ENCODE results near the gene PURB. TPM values are rescaled to one million over a fixed set of nuclear protein-coding genes. Genes with fewer than 3 reads are reported as not detected.

Gene PURB
- total and polyA plus RNA-seq, 2 of the 4 experiments (the other 2 are of a cell fraction): 6.3 to 8.8 TPM

DNA sequence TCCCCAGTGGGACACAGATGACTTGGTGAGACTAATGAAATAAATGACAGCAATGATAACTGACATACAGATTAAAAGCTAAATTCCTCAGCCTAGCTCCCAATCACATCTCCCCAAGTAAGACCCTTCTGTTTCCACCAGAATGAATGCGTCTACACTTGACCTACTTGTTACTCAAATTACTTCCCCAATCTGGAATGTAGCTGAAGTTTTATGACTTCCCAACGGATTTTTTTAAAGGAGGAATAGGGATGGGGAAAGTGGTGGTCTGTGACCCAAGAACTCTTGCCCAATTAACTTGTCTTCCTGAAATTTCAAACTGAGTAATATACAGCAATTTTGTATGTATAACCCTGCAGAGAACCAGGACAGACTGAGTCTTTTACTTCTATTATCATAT lies 46.6 kb downstream of the PURB start:
- Histone ChIP-seq H3K23ac (ENCODE audit: low read depth, low read length) (no peak overlapping the region), H2AK5ac (ENCODE audit: low read depth, low read length) (no peak overlapping the region), H3K27me3 (ENCODE audit: control insufficient read depth, insufficient read depth, low read length) (no peaks in the 10 kb centered on the region), H4K20me1 (ENCODE audit: insufficient read depth, low read length) (no peaks in the 10 kb centered on the region), H2BK20ac (ENCODE audit: low read depth, low read length) (no peak overlapping the region), H3K4me2 (ENCODE audit: low read depth, low read length) (no peak overlapping the region), H2AFZ (replicated peaks; ENCODE audit: low read length, poor library complexity) (no peak overlapping the region), H3K18ac (ENCODE audit: low read depth, low read length) (no peak overlapping the region), H3K9me1 (ENCODE audit: insufficient read depth, low read length) (no peaks in the 10 kb centered on the region), H3K9me3 (ENCODE audit: control insufficient read depth, insufficient read depth, low read length) (no peaks in the 10 kb centered on the region), H3K14ac (replicated peaks; ENCODE audit: low read depth, low read length) (no peak overlapping the region), H2BK15ac (ENCODE audit: low read depth, low read length) (no peak overlapping the region), H2AK9ac (replicated peaks; ENCODE audit: low read depth, low read length, poor library complexity) (no peak overlapping the region), H3K9ac (ENCODE audit: low read depth, low read length) (no peak overlapping the region), H3K4ac (ENCODE audit: low read depth, low read length) (no peak overlapping the region), H4K8ac (ENCODE audit: low read depth in 2 of 2, low read length in 2 of 2) (no peak overlapping the region), H4K91ac (ENCODE audit: insufficient read depth, low read depth, low read length) (no peak overlapping the region), H2BK5ac (ENCODE audit: low read depth, low read length, poor library complexity, severe bottlenecking) (no peak overlapping the region), H2BK120ac (ENCODE audit: low read depth, low read length) (no peak overlapping the region), H3K36me3 (ENCODE audit: control insufficient read depth, insufficient read depth, low read length) (peaks cover 17% of the 10 kb centered on the region), H3K27ac (ENCODE audit: insufficient read depth, low read length) (no peak overlapping the region), H3K56ac (ENCODE audit: extremely low read depth, insufficient read depth, low read length) (no peak overlapping the region), H3K79me1 (ENCODE audit: low read depth in 1 of 2, low read length in 2 of 2) (peaks cover 25 to 38% of the 10 kb centered on the region in 2 experiments), H3K4me3 (ENCODE audit: insufficient read depth, low read depth, low read length) (no peak overlapping the region), H4K5ac (ENCODE audit: low read depth, low read length) (no peak overlapping the region), H3K4me1 (ENCODE audit: control insufficient read depth, insufficient read depth, low read length) (no peaks in the 10 kb centered on the region)
- no peak for TF ChIP-seq CHD1 (IDR thresholded peaks at IDR 0.05; ENCODE audit: low read depth, low read length)
- no peak for TF ChIP-seq MAFK (IDR thresholded peaks at IDR 0.05; ENCODE audit: low read depth, low read length)
- TF ChIP-seq MAZ (IDR thresholded peaks at IDR 0.05; ENCODE audit: borderline replicate concordance, low read depth, low read length): no peak
- TF ChIP-seq, protein P1, sequence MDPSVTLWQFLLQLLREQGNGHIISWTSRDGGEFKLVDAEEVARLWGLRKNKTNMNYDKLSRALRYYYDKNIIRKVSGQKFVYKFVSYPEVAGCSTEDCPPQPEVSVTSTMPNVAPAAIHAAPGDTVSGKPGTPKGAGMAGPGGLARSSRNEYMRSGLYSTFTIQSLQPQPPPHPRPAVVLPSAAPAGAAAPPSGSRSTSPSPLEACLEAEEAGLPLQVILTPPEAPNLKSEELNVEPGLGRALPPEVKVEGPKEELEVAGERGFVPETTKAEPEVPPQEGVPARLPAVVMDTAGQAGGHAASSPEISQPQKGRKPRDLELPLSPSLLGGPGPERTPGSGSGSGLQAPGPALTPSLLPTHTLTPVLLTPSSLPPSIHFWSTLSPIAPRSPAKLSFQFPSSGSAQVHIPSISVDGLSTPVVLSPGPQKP (IDR thresholded peaks at IDR 0.05; ENCODE audit: borderline replicate concordance, low read depth, low read length): no peak
- TF ChIP-seq MXI1 (IDR thresholded peaks at IDR 0.05; ENCODE audit: borderline replicate concordance, low read depth, low read length): no peak
- TF ChIP-seq BHLHE40 (IDR thresholded peaks at IDR 0.05; ENCODE audit: low read depth, low read length): no peak
- TF ChIP-seq, protein P2, sequence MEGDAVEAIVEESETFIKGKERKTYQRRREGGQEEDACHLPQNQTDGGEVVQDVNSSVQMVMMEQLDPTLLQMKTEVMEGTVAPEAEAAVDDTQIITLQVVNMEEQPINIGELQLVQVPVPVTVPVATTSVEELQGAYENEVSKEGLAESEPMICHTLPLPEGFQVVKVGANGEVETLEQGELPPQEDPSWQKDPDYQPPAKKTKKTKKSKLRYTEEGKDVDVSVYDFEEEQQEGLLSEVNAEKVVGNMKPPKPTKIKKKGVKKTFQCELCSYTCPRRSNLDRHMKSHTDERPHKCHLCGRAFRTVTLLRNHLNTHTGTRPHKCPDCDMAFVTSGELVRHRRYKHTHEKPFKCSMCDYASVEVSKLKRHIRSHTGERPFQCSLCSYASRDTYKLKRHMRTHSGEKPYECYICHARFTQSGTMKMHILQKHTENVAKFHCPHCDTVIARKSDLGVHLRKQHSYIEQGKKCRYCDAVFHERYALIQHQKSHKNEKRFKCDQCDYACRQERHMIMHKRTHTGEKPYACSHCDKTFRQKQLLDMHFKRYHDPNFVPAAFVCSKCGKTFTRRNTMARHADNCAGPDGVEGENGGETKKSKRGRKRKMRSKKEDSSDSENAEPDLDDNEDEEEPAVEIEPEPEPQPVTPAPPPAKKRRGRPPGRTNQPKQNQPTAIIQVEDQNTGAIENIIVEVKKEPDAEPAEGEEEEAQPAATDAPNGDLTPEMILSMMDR (conservative IDR thresholded peaks at IDR 0.05; ENCODE audit: low read depth, low read length): no peak
- no peak for TF ChIP-seq SMC3 (IDR thresholded peaks at IDR 0.05; ENCODE audit: low read depth, low read length)
- BruUV-seq (replicated peaks): no TSS peak
- ChIA-PET CTCF (no interaction called here), POLR2A (ENCODE audit: unreplicated experiment) (no interaction called here)
- no CpG with 5 or more reads among the region's 2 CpGs for WGBS, 2 experiments (ENCODE audit: extremely low coverage in 2 of 2, insufficient read length in 1 of 2)
- intact Hi-C loops (cut with micrococcal nuclease) (no loop called here), dilution Hi-C loops (cut with HindIII; ENCODE audit: low sequenced_read_pairs, unreplicated experiment) (no loop called here), in situ Hi-C loops (cut with MboI; ENCODE audit: low sequenced_read_pairs) (no loop called here)
- ATAC-seq (ENCODE audit: low read depth): no peak
- DNase-seq: no peak
